SK-N-SH (cell line): ENCODE results near the gene ADK. TPM values are rescaled to one million over a fixed set of nuclear protein-coding genes. Genes with fewer than 3 reads are reported as not detected.

Experiments used
- CTCF ChIA-PET: fragments of 300-600, 350-600 bp; formaldehyde crosslinking; extraction: SDS; loops from one replicate; lab custom pipeline; 2021; lab: Yijun Ruan, JAX
- POLR2A ChIA-PET: fragments of 350-600 bp; sonication (Branson Sonifier 250); formaldehyde crosslinking; extraction: SDS; loops from one replicate; lab custom pipeline; 2020; ENCODE audit warnings: antibody characterized with exemption, inconsistent platforms; lab: Yijun Ruan, JAX
- DNase-seq: peaks from one replicate; pipeline ENCODE4 v3.0.0; 2012
- H2AFZ ChIP-seq: fragments of 200-600 bp; sonication (generic); 2 replicates; pipeline ENCODE4 v1.8.1; 2016; ENCODE audit warnings: antibody characterized with exemption, mild to moderate bottlenecking, low read depth
- H3F3A ChIP-seq: fragments of 200-600 bp; sonication (generic); replicated peaks from 2 replicates; pipeline ENCODE3; 2016; ENCODE audit warnings: antibody characterized with exemption, mild to moderate bottlenecking; ENCODE audit not compliant: insufficient read depth
- H3K27ac ChIP-seq, 2 experiments: fragments of 200-500 bp in 1 of 2; fragments of 200-600 bp in 1 of 2; sonication (Bioruptor generic) in 1 of 2; sonication (generic), shearing (Covaris generic) in 1 of 2; 2 replicates each; pipeline versions ENCODE4 v1.5.1 to v1.6.1; 2014 to 2016; ENCODE audit warnings: low read depth in 2 of 2, inconsistent platforms in 1 of 2, low read length in 1 of 2, mild to moderate bottlenecking in 1 of 2, mixed read lengths in 1 of 2
- H3K27me3 ChIP-seq: fragments of 200-600 bp; sonication (generic), shearing (Covaris generic); 2 replicates; pipeline ENCODE4 v1.6.1; 2016; ENCODE audit warnings: mixed run types; ENCODE audit not compliant: insufficient read depth
- H3K36me3 ChIP-seq, 2 experiments: fragments of 200-500 bp in 1 of 2; fragments of 200-600 bp in 1 of 2; sonication (Bioruptor generic) in 1 of 2; sonication (generic) in 1 of 2; replicated peaks in 1 of 2; 2 replicates each; pipeline versions ENCODE3 to v1.5.1; 2014 to 2016; ENCODE audit warnings: low read length in 1 of 2, mild to moderate bottlenecking in 1 of 2; ENCODE audit not compliant: insufficient read depth in 2 of 2, control insufficient read depth in 1 of 2
- H3K4me1 ChIP-seq, 2 experiments: fragments of 200-500 bp in 1 of 2; fragments of 200-600 bp in 1 of 2; sonication (Bioruptor generic) in 1 of 2; sonication (generic), shearing (Covaris generic) in 1 of 2; 2 replicates each; pipeline versions ENCODE4 v1.5.1 to v1.6.1; 2014 to 2016; ENCODE audit warnings: low read depth in 1 of 2, low read length in 1 of 2, mixed run types in 1 of 2; ENCODE audit not compliant: insufficient read depth in 2 of 2, control insufficient read depth in 1 of 2
- H3K4me2 ChIP-seq: fragments of 200-600 bp; sonication (generic), shearing (Covaris generic); 2 replicates; pipeline ENCODE4 v1.6.1; 2017; ENCODE audit warnings: mixed run types
- H3K4me3 ChIP-seq, 2 experiments: fragments of 200-500 bp in 1 of 2; fragments of 200-600 bp in 1 of 2; sonication (Bioruptor generic) in 1 of 2; sonication (generic), shearing (Covaris generic) in 1 of 2; 2 replicates each; pipeline versions ENCODE4 v1.5.1 to v1.8.1; 2014 to 2016; ENCODE audit warnings: low read depth in 2 of 2, inconsistent platforms in 1 of 2, low read length in 1 of 2, mild to moderate bottlenecking in 1 of 2, mixed read lengths in 1 of 2, moderate library complexity in 1 of 2
- H3K79me2 ChIP-seq: fragments of 200-600 bp; sonication (generic); 2 replicates; pipeline ENCODE4 v1.8.1; 2017; ENCODE audit warnings: mild to moderate bottlenecking; ENCODE audit not compliant: insufficient read depth
- H3K9ac ChIP-seq: fragments of 200-600 bp; sonication (generic); 2 replicates; pipeline ENCODE4 v1.6.1; 2017; ENCODE audit warnings: mixed run types
- H3K9me2 ChIP-seq: fragments of 200-600 bp; sonication (generic); 2 replicates; pipeline ENCODE4 v1.6.1; 2017; ENCODE audit warnings: mixed run types
- H3K9me3 ChIP-seq: fragments of 200-600 bp; sonication (generic); 2 replicates; pipeline ENCODE4 v1.6.1; 2017; ENCODE audit warnings: mixed run types, mild to moderate bottlenecking, moderate library complexity
- H4K20me1 ChIP-seq: fragments of 200-600 bp; sonication (generic); 2 replicates; pipeline ENCODE4 v1.6.1; 2017; ENCODE audit warnings: mild to moderate bottlenecking, mixed run types; ENCODE audit not compliant: insufficient read depth
- CHD2 ChIP-seq: fragments of 150-350 bp; IDR thresholded peaks from 2 replicates; pipeline ENCODE4 v1.6.1; 2018; ENCODE audit warnings: low read length; ENCODE audit not compliant: partially characterized antibody
- ELF1 ChIP-seq: IDR thresholded peaks from 2 replicates; pipeline ENCODE4 v1.4.0; 2012
- EP300 ChIP-seq, 2 experiments: IDR thresholded peaks; 2 replicates each; pipeline versions ENCODE4 v1.4.0 to v1.6.1; 2012; ENCODE audit warnings: borderline replicate concordance in 1 of 2, low read depth in 1 of 2, low read length in 1 of 2
- EZH2phosphoT487 ChIP-seq: fragments of 200-600 bp; sonication (generic); IDR thresholded peaks from 2 replicates; pipeline ENCODE4 v1.6.1; 2017; ENCODE audit warnings: low read depth, mixed run types, mild to moderate bottlenecking, antibody characterized with exemption, moderate library complexity, borderline replicate concordance
- FOSL2 ChIP-seq: IDR thresholded peaks from 2 replicates; pipeline ENCODE4 v1.4.0; 2012; ENCODE audit warnings: low read depth, mild to moderate bottlenecking, moderate library complexity, borderline replicate concordance
- FOXM1 ChIP-seq: IDR thresholded peaks from 2 replicates; pipeline ENCODE4 v1.4.0; 2012; ENCODE audit warnings: low read depth, mild to moderate bottlenecking
- GABPA ChIP-seq: IDR thresholded peaks from 2 replicates; pipeline ENCODE4 v1.4.0; 2012; ENCODE audit warnings: low read depth, mild to moderate bottlenecking
- GATA2 ChIP-seq: sonication (generic); formaldehyde crosslinking; IDR thresholded peaks from 2 replicates; pipeline ENCODE4 v1.5.0; 2020; ENCODE audit warnings: mild to moderate bottlenecking, missing genetic modification reagents
- IRF3 ChIP-seq: fragments of 150-350 bp; IDR thresholded peaks from 2 replicates; pipeline ENCODE4 v1.6.1; 2016; ENCODE audit warnings: mild to moderate bottlenecking, low read depth, low read length
- MEF2A ChIP-seq: IDR thresholded peaks from 2 replicates; pipeline ENCODE4 v1.4.0; 2012; ENCODE audit warnings: low read depth, borderline replicate concordance
- NRF1 ChIP-seq: IDR thresholded peaks from 2 replicates; pipeline ENCODE4 v1.6.1; 2012; ENCODE audit warnings: low read depth, mild to moderate bottlenecking, low read length
- POLR2AphosphoS5 ChIP-seq: IDR thresholded peaks from 2 replicates; pipeline ENCODE4 v1.6.1; 2012; ENCODE audit warnings: low read depth, low read length
- RCOR1 ChIP-seq: fragments of 150-350 bp; IDR thresholded peaks from 2 replicates; pipeline ENCODE4 v1.6.1; 2017; ENCODE audit warnings: antibody characterized with exemption, low read length
- REST ChIP-seq: IDR thresholded peaks from 2 replicates; pipeline ENCODE4 v1.6.1; 2012; ENCODE audit warnings: mild to moderate bottlenecking, low read depth, low read length, moderate library complexity
- RXRA ChIP-seq: IDR thresholded peaks from 2 replicates; pipeline ENCODE4 v1.4.0; 2012; ENCODE audit warnings: low read depth, mild to moderate bottlenecking, borderline replicate concordance
- SIN3A ChIP-seq: IDR thresholded peaks from 2 replicates; pipeline ENCODE4 v1.6.1; 2012; ENCODE audit warnings: low read depth, mild to moderate bottlenecking, low read length, moderate library complexity, borderline replicate concordance
- SMC3 ChIP-seq: IDR thresholded peaks from 2 replicates; pipeline ENCODE4 v1.6.1; 2012; ENCODE audit warnings: low read depth, low read length, improper control_type of control experiment
- TAF1 ChIP-seq: IDR thresholded peaks from 2 replicates; pipeline ENCODE4 v1.6.1; 2012; ENCODE audit warnings: low read depth, mild to moderate bottlenecking, low read length, moderate library complexity, borderline replicate concordance
- TCF12 ChIP-seq: IDR thresholded peaks from 2 replicates; pipeline ENCODE4 v1.4.0; 2012
- TEAD4 ChIP-seq: IDR thresholded peaks from 2 replicates; pipeline ENCODE4 v1.4.0; 2012; ENCODE audit warnings: mild to moderate bottlenecking, borderline replicate concordance; ENCODE audit not compliant: insufficient read depth
- YY1 ChIP-seq: IDR thresholded peaks from 2 replicates; pipeline ENCODE4 v1.4.0; 2012; ENCODE audit warnings: low read depth, mild to moderate bottlenecking
- WGBS: methylation state at CpG from one replicate; pipeline ENCODE4 v1.1.6; 2017; ENCODE audit warnings: low lambda C conversion rate; 5-methylcytosine and 5-hydroxymethylcytosine counted together
- polyA plus RNA-seq, 3 experiments: library from polyadenylated mRNA; depleted of rRNA; stranded (reverse); fragments of >200 nt; gene quantifications; 2 replicates each; pipeline ENCODE4 v1.2.3, GENCODE V29; 2012
- TF ChIP-seq, protein P1 (sequence below): IDR thresholded peaks from 2 replicates; pipeline ENCODE4; 2012
- TF ChIP-seq, protein P2 (sequence below): IDR thresholded peaks from 2 replicates; pipeline ENCODE4 v1.4.0; 2012; ENCODE audit warnings: low read depth
- TF ChIP-seq, protein P3 (sequence below): fragments of 150-350 bp; IDR thresholded peaks from 2 replicates; pipeline ENCODE4 v1.6.1; 2017; ENCODE audit warnings: antibody characterized with exemption, low read length, low read depth, borderline replicate concordance
- TF ChIP-seq, protein P4 (sequence below): fragments of 200-600 bp; sonication (generic); IDR thresholded peaks from 2 replicates; pipeline ENCODE4 v1.6.1; 2017; ENCODE audit warnings: antibody characterized with exemption, mild to moderate bottlenecking, moderate library complexity

Gene ADK
- polyA plus RNA-seq, 1 of the 3 experiments (the other 2 are of a cell fraction) = 25.1 TPM

GRCh38 chr10:74333174-74333573, 182.2 kb downstream of the ADK start:
- peak overlapping the region; percentile 81 to 94 for H3K27ac ChIP-seq
- H4K20me1 ChIP-seq = no peaks in the 10 kb centered on the region
- peak; percentile 15 for DNase-seq
- peak overlapping the region; percentile 51; the same call in 1 of the 2 replicates for H3K9ac ChIP-seq
- H3K4me3 ChIP-seq = peak overlapping the region in 1 of 2 experiments; percentile 14; a peak in 1 of 4 replicates
- 13% methylated on average over 2 of the region's 2 CpGs for WGBS
- H3K36me3 ChIP-seq = peaks cover 0 to 12% of the 10 kb centered on the region in 2 experiments
- H3F3A ChIP-seq = peaks cover 41% of the 10 kb centered on the region
- H3K9me2 ChIP-seq = no peaks in the 10 kb centered on the region
- H3K79me2 ChIP-seq = peaks cover 25% of the 10 kb centered on the region
- H3K27me3 ChIP-seq = no peaks in the 10 kb centered on the region
- peak overlapping the region; percentile 46; the same call in 1 of the 2 replicates for H3K4me2 ChIP-seq
- H3K9me3 ChIP-seq = peaks cover 7% of the 10 kb centered on the region; the same call in 1 of the 2 replicates
- H3K4me1 ChIP-seq = peaks cover 8 to 9% of the 10 kb centered on the region in 2 experiments; a peak in 3 of 4 replicates
- CTCF ChIA-PET = interaction anchor here (1.3 kb wide), 1 partner anchor 9 kb away, joined by 4 read pairs; no protein-coding TSS in a partner anchor
- H2AFZ ChIP-seq = no peak overlapping the region
- POLR2A ChIA-PET = no interaction called here
- TF ChIP-seq POLR2AphosphoS5 (peak; percentile 56; the same call in 1 of the 2 replicates), EZH2phosphoT487 (no peak), TAF1 (no peak), SIN3A (0 out of 2 replicates have a peak, but pooled peaks have one; percentile 51), GATA2 (no peak), SMC3 (no peak), GABPA (no peak), NRF1 (no peak), FOXM1 (peak; percentile 76), TEAD4 (peak; percentile 89), CHD2 (no peak), IRF3 (no peak), REST (no peak), EP300 (IDR thresholded peaks at IDR 0.05; ENCODE audit: borderline replicate concordance in 1 of 2, low read depth in 1 of 2, low read length in 1 of 2) (peak; percentile 68 to 87), RXRA (peak; percentile 13; the same call in 1 of the 2 replicates), MEF2A (peak; percentile 67; the same call in 1 of the 2 replicates), RCOR1 (no peak), FOSL2 (peak; percentile 72; the same call in 1 of the 2 replicates), YY1 (peak; percentile 46; the same call in 1 of the 2 replicates), TCF12 (peak; percentile 98), ELF1 (peak; percentile 24; the same call in 1 of the 2 replicates)
- TF ChIP-seq, protein P1, sequence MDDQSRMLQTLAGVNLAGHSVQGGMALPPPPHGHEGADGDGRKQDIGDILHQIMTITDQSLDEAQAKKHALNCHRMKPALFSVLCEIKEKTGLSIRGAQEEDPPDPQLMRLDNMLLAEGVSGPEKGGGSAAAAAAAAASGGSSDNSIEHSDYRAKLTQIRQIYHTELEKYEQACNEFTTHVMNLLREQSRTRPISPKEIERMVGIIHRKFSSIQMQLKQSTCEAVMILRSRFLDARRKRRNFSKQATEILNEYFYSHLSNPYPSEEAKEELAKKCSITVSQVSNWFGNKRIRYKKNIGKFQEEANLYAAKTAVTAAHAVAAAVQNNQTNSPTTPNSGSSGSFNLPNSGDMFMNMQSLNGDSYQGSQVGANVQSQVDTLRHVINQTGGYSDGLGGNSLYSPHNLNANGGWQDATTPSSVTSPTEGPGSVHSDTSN = no peak; the same call in 1 of the 2 replicates
- TF ChIP-seq, protein P2, sequence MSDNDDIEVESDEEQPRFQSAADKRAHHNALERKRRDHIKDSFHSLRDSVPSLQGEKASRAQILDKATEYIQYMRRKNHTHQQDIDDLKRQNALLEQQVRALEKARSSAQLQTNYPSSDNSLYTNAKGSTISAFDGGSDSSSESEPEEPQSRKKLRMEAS = 0 out of 2 replicates have a peak, but pooled peaks have one; percentile 51
- TF ChIP-seq, protein P3, sequence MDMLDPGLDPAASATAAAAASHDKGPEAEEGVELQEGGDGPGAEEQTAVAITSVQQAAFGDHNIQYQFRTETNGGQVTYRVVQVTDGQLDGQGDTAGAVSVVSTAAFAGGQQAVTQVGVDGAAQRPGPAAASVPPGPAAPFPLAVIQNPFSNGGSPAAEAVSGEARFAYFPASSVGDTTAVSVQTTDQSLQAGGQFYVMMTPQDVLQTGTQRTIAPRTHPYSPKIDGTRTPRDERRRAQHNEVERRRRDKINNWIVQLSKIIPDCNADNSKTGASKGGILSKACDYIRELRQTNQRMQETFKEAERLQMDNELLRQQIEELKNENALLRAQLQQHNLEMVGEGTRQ = no peak
- TF ChIP-seq, protein P4, sequence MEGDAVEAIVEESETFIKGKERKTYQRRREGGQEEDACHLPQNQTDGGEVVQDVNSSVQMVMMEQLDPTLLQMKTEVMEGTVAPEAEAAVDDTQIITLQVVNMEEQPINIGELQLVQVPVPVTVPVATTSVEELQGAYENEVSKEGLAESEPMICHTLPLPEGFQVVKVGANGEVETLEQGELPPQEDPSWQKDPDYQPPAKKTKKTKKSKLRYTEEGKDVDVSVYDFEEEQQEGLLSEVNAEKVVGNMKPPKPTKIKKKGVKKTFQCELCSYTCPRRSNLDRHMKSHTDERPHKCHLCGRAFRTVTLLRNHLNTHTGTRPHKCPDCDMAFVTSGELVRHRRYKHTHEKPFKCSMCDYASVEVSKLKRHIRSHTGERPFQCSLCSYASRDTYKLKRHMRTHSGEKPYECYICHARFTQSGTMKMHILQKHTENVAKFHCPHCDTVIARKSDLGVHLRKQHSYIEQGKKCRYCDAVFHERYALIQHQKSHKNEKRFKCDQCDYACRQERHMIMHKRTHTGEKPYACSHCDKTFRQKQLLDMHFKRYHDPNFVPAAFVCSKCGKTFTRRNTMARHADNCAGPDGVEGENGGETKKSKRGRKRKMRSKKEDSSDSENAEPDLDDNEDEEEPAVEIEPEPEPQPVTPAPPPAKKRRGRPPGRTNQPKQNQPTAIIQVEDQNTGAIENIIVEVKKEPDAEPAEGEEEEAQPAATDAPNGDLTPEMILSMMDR = no peak
